ENCODE data around the gene DYRK2.

Gene DYRK2

DNA sequence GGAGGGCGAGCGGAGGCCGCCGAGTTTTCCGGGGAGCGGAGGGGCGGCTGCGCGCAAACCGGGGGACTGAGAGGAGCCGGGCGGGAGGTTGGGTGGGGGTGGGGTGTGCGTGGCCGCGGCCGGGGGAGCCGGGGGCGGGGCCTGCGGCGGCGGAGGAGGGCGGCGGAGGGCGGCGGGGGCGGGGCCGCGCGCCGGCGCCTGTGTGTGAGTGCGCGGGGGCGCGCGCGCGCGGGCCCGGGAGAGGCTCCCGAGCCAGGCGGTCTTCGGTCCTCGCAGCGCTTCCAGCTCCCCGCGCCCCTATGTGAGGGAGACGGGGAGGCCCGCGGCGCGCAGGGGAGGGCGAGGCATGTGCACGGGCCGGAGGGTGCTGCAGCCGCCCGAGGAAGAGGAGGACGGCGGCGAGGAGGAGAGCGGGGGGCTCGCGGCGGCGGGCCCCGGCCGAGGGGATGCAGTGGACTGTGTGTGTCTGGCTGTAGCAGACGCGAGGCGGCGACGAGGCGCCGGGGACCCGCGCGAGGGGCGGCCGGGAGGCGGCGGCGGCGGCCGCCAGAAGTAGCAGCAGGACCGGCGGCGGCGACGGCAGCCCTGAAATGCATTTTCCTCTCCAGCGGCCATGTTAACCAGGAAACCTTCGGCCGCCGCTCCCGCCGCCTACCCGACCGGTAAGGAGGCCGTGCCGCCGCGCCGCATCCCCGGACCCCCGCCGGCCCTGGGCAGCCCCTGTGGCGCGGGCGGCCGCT is at the start of gene DYRK2:
TSS of gene DYRK2 (plus strand) at position 225 of the 740 bp plus-strand sequence. CDS start at position 614, 389 bp downstream.
- DNase-seq, result peak; percentile 94

DNA sequence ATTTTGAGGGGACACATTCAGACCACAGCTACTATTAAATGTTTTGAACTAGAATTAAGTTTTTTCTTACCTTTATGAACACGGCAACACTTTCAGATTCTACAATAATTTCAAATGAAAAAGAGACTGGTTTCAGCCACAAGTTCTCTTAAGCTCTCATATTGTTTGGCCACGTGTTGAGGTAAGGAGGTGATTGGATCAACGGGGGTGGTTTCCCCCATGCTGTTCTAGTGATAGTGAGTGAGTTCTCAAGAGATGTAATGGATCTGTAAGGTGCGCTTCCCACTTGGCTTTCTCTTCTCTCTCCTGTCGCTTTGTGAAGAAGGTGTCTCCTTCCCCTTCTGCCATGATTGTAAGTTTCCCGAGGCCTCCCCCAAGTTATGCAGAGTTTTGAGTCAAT is 48.9 kb upstream of the DYRK2 start:
- no peak for DNase-seq

DNA sequence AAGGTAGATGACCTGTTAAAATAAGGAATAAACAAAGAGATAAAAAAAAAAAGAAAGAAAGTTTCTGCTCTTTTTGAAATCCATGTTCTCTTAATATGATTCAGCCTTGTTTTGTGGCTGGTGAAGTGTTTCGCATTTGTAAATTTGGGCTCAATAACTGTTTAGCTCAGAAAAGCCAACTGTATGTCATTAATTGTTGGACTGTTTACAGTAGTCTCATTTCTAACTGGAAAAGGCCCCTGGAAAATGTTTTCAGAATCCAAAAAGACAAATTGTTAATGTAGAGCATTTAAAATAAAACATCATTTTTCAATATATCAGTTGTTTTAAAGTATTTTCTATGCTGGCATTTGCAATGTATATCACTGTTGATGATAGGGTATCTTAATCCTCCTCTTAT is 47.4 kb upstream of the DYRK2 start:
- peak; percentile 35 for DNase-seq

DNA sequence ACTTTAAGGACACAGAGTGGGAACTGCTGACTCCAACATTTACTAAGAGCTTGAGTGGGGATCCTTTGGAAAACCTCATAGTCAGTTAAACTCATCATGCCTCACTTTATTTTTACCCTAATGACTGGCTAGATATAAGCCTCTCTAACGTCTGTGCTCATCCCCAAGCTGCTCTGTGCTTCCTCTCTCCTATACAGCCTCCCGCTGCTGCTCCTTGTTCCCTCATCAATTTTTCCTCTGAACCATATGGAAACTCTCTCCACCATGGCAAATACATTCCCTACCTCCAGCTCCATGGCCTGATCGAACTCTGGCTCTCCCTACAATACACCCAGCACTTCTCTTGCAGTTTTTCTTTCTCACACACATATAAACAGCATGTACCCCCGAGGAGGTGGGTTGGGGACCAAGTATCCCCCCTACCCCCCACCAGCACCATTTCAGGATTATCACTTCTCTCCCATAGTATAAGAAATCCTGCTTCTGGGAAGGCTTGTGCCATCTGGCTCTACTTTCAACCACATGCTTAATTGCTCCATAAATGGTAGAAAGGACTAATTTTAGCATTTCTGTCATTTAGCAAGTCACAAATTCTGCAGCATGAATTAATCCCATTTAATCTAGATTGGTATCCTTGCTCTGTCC is 39.2 kb upstream of the DYRK2 start:
- no peak for DNase-seq

DNA sequence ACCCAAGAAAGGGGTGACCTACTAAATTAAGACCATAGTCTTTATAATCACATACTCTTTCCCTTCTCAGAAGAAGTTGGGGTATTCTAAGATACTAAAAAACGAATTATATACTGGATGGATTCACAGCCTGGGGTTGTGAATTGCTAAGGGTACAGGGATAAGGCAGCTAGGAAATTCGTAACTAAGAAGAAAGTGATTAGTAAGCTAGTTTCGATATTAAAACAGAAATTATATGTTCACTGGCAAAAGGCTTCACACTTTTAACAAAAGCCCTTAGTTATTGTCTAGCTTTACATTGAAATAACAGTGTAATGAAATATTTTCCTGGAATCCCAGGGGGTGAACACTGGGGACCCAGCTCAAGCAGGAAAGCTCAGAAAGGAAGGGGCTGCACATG is 35.5 kb upstream of the DYRK2 start:
- no peak for DNase-seq

DNA sequence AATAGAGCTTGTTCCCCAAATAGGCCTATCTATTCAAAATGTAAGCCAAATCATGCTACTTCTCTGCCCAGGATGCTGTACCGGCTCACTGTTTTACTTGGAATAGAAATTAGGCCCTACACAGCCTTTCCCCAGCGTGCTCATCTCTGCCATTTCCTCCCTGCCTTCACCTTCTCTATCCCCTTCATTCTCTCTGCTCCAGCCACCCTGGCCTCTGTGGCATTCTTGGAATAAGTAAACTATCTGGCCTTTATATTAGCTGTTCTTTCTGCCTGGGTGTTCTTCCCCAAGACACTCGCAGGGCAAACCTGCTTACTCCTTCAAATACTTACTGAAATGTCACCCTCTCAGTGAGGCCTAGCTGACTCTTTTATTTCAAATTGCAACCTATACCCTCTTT is 30.9 kb upstream of the DYRK2 start:
- DNase-seq, result no peak

DNA sequence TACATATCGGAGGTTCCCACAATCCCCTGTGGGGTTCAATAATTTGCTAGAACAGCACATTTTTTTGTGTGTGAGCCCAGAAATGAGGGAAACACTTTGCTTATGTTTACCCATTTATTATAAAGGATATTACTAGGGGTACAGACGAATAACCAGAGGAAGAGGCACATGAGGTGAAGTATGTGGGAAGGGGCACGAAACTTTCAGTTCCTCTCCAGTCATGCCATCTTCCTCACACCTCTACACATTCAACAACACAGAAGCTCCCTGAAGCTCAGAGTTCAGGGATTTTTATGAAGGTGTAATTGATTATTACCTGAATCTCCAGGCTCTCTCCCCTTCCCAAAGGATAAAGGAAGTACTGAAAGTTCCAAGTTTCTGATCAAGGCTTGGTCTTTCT is 30.2 kb upstream of the DYRK2 start:
- DNase-seq, result no peak

GRCh38 chr12:67621112-67621511 is 27.4 kb upstream of the DYRK2 start:
- DNase-seq, result no peak

DNA sequence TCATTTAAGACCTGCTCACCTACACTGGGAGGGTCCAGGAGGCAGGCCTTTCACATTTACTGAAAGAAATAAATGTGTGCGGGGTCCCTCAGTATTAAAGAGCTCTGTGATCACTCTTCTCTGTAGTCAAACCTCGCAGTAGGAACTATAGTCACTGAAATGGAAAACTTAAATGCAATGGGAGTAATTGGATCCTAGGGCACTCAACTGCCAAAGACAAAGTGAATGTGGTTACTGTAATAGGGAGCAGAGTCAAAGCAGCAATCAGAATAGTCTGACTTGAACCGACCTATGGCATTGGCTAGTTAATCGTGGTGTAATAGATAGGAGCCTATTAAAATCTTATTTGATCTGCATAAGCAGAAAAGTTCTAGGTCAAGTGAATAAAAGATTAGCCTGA is 26.6 kb upstream of the DYRK2 start:
- no peak for DNase-seq

DNA sequence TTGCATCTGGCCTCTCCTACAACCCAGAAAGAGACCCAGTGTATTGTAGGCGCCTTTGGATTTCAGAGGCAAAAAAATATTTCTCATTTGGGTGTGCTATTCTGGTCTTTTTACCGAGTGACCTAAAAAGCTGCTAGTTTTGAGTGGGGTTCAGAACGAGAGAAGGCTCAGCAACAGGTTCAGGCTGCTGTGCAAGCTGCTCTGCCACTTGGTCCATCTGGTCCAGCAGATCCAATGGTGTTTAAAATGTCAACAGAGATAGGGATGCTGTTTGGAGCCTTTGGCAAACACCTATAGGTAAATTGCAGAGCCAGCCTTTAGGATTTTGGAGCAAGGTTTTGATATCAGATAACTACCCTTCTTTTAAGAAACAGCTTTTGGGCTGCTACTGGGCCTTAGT is 25.3 kb upstream of the DYRK2 start:
- no peak for DNase-seq

DNA sequence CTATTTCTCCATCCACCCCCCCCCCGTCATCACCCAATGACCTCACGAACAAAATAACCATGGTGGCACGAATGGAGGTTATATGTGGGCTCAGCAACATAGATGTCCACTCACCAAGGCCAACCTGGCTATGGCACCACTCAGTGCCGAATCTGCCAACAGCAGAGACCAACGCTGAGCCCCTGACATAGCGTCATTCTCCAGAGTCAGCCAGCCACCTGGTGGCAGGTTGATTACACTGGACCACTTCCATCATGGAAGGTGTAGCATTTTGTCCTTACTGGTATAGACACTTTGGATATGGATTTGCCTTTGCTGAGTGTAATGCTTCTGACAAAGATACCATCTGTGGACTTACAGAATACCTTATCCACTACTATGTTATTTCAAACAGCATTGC is 24.2 kb upstream of the DYRK2 start:
- no peak for DNase-seq

DNA sequence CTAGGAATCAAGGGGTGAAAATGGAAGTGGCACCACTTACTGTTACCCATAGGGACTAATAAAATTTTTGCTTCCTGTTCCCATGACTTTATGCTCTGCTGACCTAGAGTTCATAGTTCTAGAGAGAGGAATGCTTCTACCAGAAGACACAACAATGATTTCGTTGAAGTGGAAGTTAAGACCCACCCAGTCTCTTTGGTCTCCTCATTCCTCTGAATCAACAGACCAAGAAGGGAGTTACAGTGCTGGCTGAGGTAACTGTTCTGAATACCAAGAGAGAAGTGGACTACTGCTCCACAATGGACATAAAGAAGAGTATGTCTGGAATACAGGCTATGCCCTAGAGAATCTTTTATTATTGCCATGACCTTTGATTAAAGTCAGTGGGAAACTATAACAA is 23.5 kb upstream of the DYRK2 start:
- DNase-seq, result no peak

DNA sequence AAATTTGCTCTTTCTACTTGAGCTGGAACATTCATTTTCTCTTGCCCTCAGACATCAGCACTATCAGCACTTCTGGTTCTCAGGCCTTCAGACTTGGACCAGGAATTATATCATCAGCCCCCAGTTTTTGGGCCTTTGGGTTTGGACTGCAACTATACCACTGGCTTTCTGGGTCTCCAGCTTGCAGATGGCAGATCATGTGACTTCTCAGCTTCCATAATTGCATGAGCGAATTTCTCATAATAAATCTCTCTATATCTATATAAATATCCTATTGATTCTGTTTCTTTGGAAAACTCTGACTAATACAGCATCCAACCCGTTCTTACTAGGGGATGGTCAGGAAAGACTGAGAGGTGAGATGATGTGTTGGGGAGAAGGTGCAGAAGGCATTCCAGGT is 22.4 kb upstream of the DYRK2 start:
- no peak for DNase-seq

DNA sequence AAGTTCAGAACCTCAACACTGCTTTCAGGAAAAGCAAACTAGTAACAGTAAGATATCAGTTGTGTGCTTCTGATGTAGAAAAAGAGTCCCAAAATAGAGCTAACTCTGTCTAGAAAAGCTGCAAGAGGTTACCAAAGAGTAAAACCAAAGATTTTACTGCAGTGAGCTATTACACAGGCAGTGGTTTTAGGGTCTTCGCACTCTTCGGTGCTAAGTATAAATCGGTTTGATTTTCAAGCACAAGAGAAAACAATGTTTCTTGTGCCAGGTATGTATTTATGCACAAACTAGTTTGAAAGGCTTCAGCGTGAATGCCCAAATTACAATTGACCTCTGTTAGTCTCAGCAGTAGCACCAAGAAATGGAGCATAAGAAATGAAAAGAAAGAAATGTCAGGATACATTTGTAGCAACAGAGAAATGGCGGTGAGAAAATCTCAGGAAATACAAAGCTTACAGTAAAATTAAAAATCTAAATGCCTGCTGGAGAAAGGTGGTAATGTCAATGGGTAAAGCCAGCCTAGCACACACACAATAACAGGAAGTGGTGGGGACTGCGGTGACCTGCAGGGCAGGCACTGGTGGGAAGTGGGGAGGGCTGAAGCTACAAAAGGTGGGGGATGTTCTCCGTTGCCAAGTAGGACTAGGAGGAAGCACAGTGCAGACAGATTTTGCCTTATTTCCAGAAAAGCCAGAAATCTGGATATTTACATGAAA is 18.0 kb upstream of the DYRK2 start:
- DNase-seq, result peak; percentile 20

GRCh38 chr12:67632005-67632404 is 16.5 kb upstream of the DYRK2 start:
- no peak for DNase-seq

GRCh38 chr12:67633024-67633610 is 15.4 kb upstream of the DYRK2 start:
- no peak for DNase-seq

DNA sequence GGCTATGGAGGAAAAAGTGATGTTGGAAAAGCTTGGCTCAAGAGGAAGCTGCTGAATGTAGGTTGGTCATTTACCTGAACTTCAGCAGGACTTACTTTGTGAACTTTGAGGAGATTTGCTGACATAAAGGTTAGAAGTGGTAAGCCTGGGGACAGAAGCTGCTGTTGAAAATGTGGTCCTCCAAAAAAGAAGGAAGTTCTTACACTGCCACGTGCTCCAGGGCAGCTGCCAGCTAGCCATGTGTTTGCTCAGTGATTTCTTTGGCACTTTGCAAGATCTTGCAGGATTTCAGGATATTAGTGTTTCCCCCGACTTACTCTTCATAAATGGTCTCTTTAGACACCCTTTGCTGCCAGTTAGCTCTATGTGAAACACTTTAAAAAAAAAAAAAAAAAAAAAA is 14.8 kb upstream of the DYRK2 start:
- DNase-seq, result no peak

- DNase-seq, result no peak
Observed at GRCh38 chr12:67634303-67634761, 14.2 kb upstream of the DYRK2 start.

GRCh38 chr12:67637718-67638117 is 10.8 kb upstream of the DYRK2 start:
- no peak for DNase-seq

DNA sequence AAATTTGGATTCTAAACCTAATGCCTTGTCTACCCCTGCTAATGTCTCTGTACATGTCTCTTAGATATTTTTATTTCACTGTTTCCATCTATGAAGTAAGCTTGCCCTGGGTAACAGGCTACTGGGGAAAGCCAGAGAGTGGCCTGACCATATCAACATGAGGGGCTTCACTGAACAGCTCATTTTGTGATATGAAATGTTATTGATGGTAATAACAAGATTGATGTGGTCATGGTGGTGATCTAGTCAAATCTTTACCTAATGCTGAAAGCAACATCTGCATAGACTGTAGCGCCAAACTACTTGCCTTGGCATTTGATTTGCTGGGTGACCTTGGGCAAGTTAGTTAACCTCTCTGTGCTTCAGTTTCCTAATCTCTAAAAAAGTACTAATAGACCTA is 9.9 kb upstream of the DYRK2 start:
- DNase-seq, result no peak

DNA sequence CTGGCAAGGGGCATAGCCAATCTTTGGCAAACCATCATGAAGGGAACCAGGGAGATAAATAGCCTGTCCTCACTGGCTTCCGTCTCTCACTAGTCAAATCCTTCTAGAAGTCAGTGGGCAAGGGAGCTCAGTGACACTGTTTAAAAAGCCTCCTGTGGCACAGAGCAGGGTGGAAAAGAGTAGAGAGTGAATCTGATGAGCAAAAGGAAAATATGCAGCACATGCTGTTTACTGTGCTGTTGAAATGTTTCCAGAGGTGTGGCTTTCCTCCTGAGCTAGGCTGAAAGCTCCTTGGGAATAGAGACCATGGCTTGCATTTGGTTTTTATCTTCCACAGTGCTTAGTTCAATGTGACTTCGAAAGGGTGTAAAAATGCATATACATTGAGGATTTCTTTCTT is 7.7 kb upstream of the DYRK2 start:
- DNase-seq, result no peak

GRCh38 chr12:67645126-67645525 is 3.4 kb upstream of the DYRK2 start:
- no peak for DNase-seq

DNA sequence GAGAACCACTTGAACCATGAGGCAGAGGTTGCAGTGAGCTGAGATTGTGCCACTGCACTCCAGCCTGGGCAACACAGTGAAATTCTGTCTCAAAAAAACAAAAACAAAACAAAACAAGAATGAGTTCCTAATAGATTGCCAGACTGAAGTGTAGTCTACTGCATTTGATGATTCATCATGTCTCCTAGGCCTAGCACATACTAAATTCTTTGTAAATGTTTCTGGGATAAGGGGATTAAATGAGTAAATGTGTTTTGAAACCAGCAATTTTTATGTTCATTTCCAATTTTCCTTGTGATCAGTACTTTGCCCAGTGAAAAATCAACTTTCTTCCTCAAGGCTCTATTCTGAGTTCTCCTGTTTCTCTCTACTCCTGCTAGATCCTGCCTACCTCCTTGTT is 2.9 kb upstream of the DYRK2 start:
- DNase-seq, result no peak

DNA sequence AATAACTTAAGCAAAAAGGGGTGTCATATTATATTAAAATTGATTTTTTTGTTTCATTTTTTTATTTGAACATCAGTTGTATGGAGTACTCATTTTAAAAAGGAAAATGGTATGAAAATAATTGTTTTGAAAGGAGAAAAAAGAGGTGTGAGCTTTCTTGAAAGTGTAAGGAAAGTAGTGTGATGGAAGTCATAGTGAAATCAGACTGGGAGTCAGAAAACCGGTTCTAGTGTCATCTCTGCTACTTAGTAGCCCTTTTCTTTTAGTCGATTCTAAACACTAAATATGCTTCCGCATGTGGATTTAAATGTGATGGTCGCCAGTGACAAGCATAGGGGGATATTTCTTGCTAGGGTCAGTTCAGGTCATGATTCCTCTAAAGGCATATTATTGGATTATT is 1.8 kb upstream of the DYRK2 start:
- no peak for DNase-seq

Data from eye (tissue), 1 donor.